ENCODE data around the gene TM7SF2. TPM values are rescaled to one million over a fixed set of nuclear protein-coding genes. Genes with fewer than 3 reads are reported as not detected.

The TM7SF2 gene
- total and polyA plus RNA-seq, 2 of the 13 experiments (the other 11 are each of a cell fraction or from before 2014, with no cell fraction given): 56.0 to 66.9 TPM

GRCh38 chr11:65117206-65118096 lies 5.8 kb downstream of the TM7SF2 start, which contains the start of gene ZNHIT2 (continued):
- TF ChIP-seq, protein P1, sequence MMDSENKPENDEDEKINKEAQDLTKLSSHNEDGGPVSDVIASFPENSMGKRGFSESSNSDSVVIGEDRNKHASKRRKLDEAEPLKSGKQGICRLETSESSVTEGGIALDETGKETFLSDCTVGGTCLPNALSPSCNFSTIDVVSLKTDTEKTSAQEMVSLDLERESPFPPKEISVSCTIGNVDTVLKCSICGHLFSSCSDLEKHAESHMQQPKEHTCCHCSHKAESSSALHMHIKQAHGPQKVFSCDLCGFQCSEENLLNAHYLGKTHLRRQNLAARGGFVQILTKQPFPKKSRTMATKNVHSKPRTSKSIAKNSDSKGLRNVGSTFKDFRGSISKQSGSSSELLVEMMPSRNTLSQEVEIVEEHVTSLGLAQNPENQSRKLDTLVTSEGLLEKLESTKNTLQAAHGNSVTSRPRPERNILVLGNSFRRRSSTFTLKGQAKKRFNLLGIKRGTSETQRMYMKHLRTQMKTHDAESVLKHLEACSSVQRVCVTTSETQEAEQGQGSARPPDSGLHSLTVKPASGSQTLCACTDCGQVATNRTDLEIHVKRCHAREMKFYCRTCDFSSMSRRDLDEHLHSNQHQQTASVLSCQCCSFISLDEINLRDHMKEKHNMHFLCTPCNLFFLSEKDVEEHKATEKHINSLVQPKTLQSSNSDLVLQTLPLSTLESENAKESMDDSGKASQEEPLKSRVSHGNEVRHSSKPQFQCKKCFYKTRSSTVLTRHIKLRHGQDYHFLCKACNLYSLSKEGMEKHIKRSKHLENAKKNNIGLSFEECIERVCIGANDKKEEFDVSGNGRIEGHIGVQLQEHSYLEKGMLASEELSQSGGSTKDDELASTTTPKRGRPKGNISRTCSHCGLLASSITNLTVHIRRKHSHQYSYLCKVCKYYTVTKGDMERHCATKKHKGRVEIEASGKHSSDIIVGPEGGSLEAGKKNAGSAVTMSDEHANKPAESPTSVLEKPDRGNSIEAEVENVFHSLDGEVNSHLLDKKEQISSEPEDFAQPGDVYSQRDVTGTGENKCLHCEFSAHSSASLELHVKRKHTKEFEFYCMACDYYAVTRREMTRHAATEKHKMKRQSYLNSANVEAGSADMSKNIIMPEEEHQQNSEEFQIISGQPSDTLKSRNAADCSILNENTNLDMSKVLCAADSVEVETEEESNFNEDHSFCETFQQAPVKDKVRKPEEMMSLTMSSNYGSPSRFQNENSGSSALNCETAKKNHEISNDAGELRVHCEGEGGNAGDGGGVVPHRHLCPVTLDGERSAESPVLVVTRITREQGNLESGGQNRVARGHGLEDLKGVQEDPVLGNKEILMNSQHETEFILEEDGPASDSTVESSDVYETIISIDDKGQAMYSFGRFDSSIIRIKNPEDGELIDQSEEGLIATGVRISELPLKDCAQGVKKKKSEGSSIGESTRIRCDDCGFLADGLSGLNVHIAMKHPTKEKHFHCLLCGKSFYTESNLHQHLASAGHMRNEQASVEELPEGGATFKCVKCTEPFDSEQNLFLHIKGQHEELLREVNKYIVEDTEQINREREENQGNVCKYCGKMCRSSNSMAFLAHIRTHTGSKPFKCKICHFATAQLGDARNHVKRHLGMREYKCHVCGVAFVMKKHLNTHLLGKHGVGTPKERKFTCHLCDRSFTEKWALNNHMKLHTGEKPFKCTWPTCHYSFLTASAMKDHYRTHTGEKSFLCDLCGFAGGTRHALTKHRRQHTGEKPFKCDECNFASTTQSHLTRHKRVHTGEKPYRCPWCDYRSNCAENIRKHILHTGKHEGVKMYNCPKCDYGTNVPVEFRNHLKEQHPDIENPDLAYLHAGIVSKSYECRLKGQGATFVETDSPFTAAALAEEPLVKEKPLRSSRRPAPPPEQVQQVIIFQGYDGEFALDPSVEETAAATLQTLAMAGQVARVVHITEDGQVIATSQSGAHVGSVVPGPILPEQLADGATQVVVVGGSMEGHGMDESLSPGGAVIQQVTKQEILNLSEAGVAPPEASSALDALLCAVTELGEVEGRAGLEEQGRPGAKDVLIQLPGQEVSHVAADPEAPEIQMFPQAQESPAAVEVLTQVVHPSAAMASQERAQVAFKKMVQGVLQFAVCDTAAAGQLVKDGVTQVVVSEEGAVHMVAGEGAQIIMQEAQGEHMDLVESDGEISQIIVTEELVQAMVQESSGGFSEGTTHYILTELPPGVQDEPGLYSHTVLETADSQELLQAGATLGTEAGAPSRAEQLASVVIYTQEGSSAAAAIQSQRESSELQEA (CRISPR knock-in tag; IDR thresholded peaks at IDR 0.05; ENCODE audit: not compliant biosample characterization): peak; percentile 73
- TF ChIP-seq, protein P2, sequence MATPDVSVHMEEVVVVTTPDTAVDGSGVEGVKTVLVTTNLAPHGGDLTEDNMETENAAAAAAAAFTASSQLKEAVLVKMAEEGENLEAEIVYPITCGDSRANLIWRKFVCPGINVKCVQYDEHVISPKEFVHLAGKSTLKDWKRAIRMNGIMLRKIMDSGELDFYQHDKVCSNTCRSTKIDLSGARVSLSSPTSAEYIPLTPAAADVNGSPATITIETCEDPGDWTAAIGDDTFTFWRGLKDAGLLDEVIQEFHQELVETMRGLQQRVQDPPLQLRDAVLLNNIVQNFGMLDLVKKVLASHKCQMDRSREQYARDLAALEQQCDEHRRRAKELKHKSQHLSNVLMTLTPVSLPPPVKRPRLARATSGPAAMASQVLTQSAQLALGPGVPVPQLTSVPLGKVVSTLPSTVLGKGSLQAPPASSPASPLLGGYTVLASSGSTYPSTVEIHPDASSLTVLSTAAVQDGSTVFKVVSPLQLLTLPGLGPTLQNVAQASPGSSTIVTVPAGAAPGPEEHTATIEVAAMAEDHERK (CRISPR knock-in tag; IDR thresholded peaks at IDR 0.05; ENCODE audit: low read depth): peak; percentile 60; the same call in 1 of the 2 replicates
- TF ChIP-seq KDM2A (CRISPR knock-in tag; IDR thresholded peaks at IDR 0.05; ENCODE audit: borderline replicate concordance, low read depth): peak; percentile 99
- TF ChIP-seq ZSCAN25 (CRISPR knock-in tag; IDR thresholded peaks at IDR 0.05): no peak
- TF ChIP-seq, protein P3, sequence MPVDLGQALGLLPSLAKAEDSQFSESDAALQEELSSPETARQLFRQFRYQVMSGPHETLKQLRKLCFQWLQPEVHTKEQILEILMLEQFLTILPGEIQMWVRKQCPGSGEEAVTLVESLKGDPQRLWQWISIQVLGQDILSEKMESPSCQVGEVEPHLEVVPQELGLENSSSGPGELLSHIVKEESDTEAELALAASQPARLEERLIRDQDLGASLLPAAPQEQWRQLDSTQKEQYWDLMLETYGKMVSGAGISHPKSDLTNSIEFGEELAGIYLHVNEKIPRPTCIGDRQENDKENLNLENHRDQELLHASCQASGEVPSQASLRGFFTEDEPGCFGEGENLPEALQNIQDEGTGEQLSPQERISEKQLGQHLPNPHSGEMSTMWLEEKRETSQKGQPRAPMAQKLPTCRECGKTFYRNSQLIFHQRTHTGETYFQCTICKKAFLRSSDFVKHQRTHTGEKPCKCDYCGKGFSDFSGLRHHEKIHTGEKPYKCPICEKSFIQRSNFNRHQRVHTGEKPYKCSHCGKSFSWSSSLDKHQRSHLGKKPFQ (CRISPR knock-in tag; IDR thresholded peaks at IDR 0.05; ENCODE audit: insufficient replicate concordance): no peak
- TF ChIP-seq ZNF10 (CRISPR knock-in tag; IDR thresholded peaks at IDR 0.05; ENCODE audit: borderline replicate concordance, low read depth): no peak
- peak; percentile 69; the same call in 1 of the 2 replicates for TF ChIP-seq NCOA5 (CRISPR knock-in tag; IDR thresholded peaks at IDR 0.05)
- TF ChIP-seq CBX5 (CRISPR knock-in tag; IDR thresholded peaks at IDR 0.05; ENCODE audit: borderline replicate concordance): no peak
- TF ChIP-seq RORA (CRISPR knock-in tag; IDR thresholded peaks at IDR 0.05): no peak
- peak; percentile 65 for TF ChIP-seq YY1 (IDR thresholded peaks at IDR 0.05; ENCODE audit: insufficient read depth, insufficient replicate concordance, low read depth, low read length)
- no peak for TF ChIP-seq CC2D1A (CRISPR knock-in tag; IDR thresholded peaks at IDR 0.05)
- no peak for TF ChIP-seq ZBTB39 (CRISPR knock-in tag; IDR thresholded peaks at IDR 0.05)
- peak; percentile 93 for TF ChIP-seq POLR2G (IDR thresholded peaks at IDR 0.05; ENCODE audit: low read depth, low read length)
- peak; percentile 89 for TF ChIP-seq ASH2L (IDR thresholded peaks at IDR 0.05; ENCODE audit: insufficient read length, low read depth, low read length)

Measured in HepG2 (cell line).